Astrocyte (in vitro differentiated cells and primary cell): ENCODE results near the gene TTBK1. TPM values are rescaled to one million over a fixed set of nuclear protein-coding genes. Genes with fewer than 3 reads are reported as not detected.

Experiments used
- DNase-seq: peaks from one replicate; pipeline ENCODE4 v3.0.0-alpha.2; 2010; ENCODE audit warnings: low read depth
- FAIRE-seq: peaks from 2 replicates; lab custom pipeline; 2011; peaks lifted over from hg19 to GRCh38; lab: Jason Lieb, UNC
- H2AFZ ChIP-seq: 2 replicates; pipeline ENCODE4 v1.6.0; 2012; ENCODE audit warnings: low read depth, low read length, inconsistent platforms
- H3K27ac ChIP-seq: 2 replicates; pipeline ENCODE4 v1.5.1; 2011; ENCODE audit warnings: low read depth, low read length, inconsistent platforms
- H3K27me3 ChIP-seq: 2 replicates; pipeline ENCODE4 v1.6.0; 2011; ENCODE audit warnings: low read length, inconsistent platforms; ENCODE audit not compliant: insufficient read depth
- H3K36me3 ChIP-seq: 2 replicates; pipeline ENCODE4 v1.5.1; 2011; ENCODE audit warnings: low read length, inconsistent platforms; ENCODE audit not compliant: insufficient read depth
- H3K4me1 ChIP-seq: 2 replicates; pipeline ENCODE4 v1.5.1; 2011; ENCODE audit warnings: low read length, inconsistent platforms; ENCODE audit not compliant: insufficient read depth
- H3K4me2 ChIP-seq: 2 replicates; pipeline ENCODE4 v1.6.0; 2012; ENCODE audit warnings: low read length, inconsistent platforms
- H3K4me3 ChIP-seq: 2 replicates; pipeline ENCODE4 v1.5.1; 2011; ENCODE audit warnings: low read depth, mild to moderate bottlenecking, low read length, inconsistent platforms; ENCODE audit not compliant: insufficient read depth
- H3K79me2 ChIP-seq: 2 replicates; pipeline ENCODE4 v1.6.0; 2012; ENCODE audit warnings: mild to moderate bottlenecking, low read length, inconsistent platforms; ENCODE audit not compliant: insufficient read depth
- H3K9ac ChIP-seq: 2 replicates; pipeline ENCODE4 v1.6.0; 2012; ENCODE audit warnings: mild to moderate bottlenecking, low read length, inconsistent platforms
- H3K9me3 ChIP-seq: 2 replicates; pipeline ENCODE4 v1.5.1; 2012; ENCODE audit warnings: low read depth, mild to moderate bottlenecking, low read length, inconsistent platforms; ENCODE audit not compliant: insufficient read depth
- H4K20me1 ChIP-seq: 2 replicates; pipeline ENCODE4 v1.6.0; 2012; ENCODE audit warnings: low read length, inconsistent platforms; ENCODE audit not compliant: insufficient read depth
- H3K27ac Mint-ChIP-seq: one replicate; pipeline ENCODE4 v1.8.0; 2021; ENCODE audit warnings: mild to moderate bottlenecking, mixed read lengths; ENCODE audit not compliant: unreplicated experiment
- H3K27me3 Mint-ChIP-seq: one replicate; pipeline ENCODE4 v1.8.0; 2021; ENCODE audit warnings: low read depth, mixed read lengths; ENCODE audit not compliant: unreplicated experiment
- H3K36me3 Mint-ChIP-seq: one replicate; pipeline ENCODE4 v1.8.0; 2021; ENCODE audit warnings: low read depth, mixed read lengths; ENCODE audit not compliant: unreplicated experiment
- H3K4me1 Mint-ChIP-seq: one replicate; pipeline ENCODE4 v1.8.0; 2021; ENCODE audit warnings: low read depth, mixed read lengths; ENCODE audit not compliant: unreplicated experiment
- H3K4me3 Mint-ChIP-seq: one replicate; pipeline ENCODE4 v1.8.0; 2021; ENCODE audit warnings: mild to moderate bottlenecking, moderate library complexity, mixed read lengths; ENCODE audit not compliant: unreplicated experiment
- H3K9me3 Mint-ChIP-seq: one replicate; pipeline ENCODE4 v1.8.0; 2021; ENCODE audit warnings: mild to moderate bottlenecking, mixed read lengths; ENCODE audit not compliant: unreplicated experiment
- CTCF ChIP-seq: IDR thresholded peaks from 2 replicates; pipeline ENCODE4 v1.5.1; 2011; ENCODE audit warnings: low read depth, mild to moderate bottlenecking, inconsistent platforms, low read length, moderate library complexity; ENCODE audit not compliant: insufficient read depth
- EZH2 ChIP-seq: IDR thresholded peaks from 2 replicates; pipeline ENCODE4 v1.6.1; 2012; ENCODE audit warnings: mild to moderate bottlenecking, low read length, inconsistent platforms; ENCODE audit not compliant: insufficient read depth
- total RNA-seq: library from RNA; stranded (reverse); gene quantifications from 2 replicates; pipeline ENCODE4 v1.2.1, GENCODE V29; 2021

Gene TTBK1
- total RNA-seq, 1 donor from 2014 or later: 0.14 TPM

DNA sequence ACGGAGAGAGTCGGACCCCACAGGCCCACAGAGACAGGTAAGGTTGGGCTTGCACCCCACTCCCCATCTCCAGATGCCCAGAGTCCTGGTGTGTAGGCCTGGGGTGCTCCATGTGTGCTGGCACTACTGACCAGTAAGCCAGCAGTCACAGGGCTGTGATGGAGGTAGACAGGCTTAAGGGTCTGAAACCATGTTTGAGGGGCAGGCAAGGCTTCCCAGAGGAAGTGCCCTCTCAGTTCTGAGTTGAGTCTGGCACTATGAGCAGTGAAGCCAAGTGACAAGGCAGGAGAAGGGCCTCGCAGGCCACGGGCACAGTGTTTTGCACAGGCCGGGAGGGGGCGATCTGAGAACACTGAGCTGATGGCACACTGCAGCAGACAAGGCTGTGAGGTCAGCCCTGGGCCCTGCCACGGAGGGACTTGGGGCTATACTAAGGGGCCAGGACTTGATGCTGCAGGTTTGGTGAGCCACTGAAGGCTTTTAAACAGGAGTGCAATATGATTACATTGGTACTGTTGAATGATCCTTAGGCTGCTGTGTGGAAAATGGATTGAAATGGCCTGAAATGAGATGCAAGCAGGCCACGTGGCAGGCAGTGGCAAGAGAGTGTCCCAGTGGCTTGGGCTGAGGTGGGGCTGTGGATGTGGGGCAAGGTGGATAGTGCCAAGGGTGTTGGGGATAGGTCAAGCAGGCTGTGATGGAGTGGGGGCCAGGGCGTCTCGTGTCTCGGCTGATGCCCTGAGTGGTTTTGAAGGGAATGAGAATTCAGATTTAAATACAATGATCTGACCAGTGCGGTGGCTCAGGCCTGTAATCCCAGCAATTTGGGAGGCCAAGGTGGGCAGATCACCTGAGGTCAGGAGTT, 20.3 kb downstream of the TTBK1 start:
- Mint-ChIP-seq H3K27ac (no peak overlapping the region), H3K36me3 (no peaks in the 10 kb centered on the region), H3K27me3 (peaks cover 45% of the 10 kb centered on the region), H3K4me1 (peaks cover 5% of the 10 kb centered on the region), H3K4me3 (no peak overlapping the region), H3K9me3 (peaks cover 1% of the 10 kb centered on the region)
- H3K9me3 ChIP-seq: no peaks in the 10 kb centered on the region
- H3K4me3 ChIP-seq: no peak overlapping the region
- no peak overlapping the region for H3K4me2 ChIP-seq
- DNase-seq (peak; percentile 33), FAIRE-seq (no peak)
- H3K36me3 ChIP-seq: no peaks in the 10 kb centered on the region
- no peak overlapping the region for H3K27ac ChIP-seq
- H3K79me2 ChIP-seq: no peaks in the 10 kb centered on the region
- no peak overlapping the region for H3K9ac ChIP-seq
- peaks cover 12% of the 10 kb centered on the region for H3K27me3 ChIP-seq
- H3K4me1 ChIP-seq: no peaks in the 10 kb centered on the region
- TF ChIP-seq EZH2: no peak
- TF ChIP-seq CTCF: peak; percentile 63
- H4K20me1 ChIP-seq: no peaks in the 10 kb centered on the region
- no peak overlapping the region for H2AFZ ChIP-seq

DNA sequence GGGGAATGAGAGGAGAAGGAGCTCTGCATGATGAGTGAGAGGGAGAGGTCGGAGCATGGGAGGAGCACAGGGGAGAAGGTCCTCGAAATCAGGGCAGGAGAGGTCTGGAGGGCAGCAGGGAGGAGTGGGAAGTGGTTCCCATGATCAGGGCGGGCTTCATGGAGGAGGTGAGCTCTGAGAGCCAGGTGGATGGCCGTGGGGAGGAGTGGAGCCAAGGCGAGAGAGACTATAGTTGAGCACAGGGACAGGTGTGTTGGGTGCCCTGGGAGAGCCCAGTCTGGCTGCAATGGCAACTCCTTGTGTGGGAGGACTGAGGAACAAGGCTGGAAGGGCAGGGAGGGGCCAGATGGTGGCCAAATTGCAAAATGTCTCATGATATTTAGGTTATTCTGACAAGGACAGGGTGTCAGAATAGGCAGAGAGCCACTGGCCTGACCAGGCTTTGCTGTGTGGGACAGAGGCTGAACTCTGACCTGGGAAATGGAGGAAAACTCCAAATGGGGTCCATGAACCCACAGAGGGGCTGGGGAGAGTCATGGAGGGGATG, 21.4 kb downstream of the TTBK1 start:
- Histone ChIP-seq H3K9ac (no peak overlapping the region), H4K20me1 (no peaks in the 10 kb centered on the region), H3K4me2 (no peak overlapping the region), H3K27ac (no peak overlapping the region), H3K4me1 (no peaks in the 10 kb centered on the region), H3K4me3 (no peak overlapping the region), H3K9me3 (no peaks in the 10 kb centered on the region), H3K79me2 (no peaks in the 10 kb centered on the region), H3K36me3 (no peaks in the 10 kb centered on the region), H3K27me3 (peaks cover 12% of the 10 kb centered on the region), H2AFZ (no peak overlapping the region)
- peaks cover 8% of the 10 kb centered on the region for H3K4me1 Mint-ChIP-seq
- H3K36me3 Mint-ChIP-seq: no peaks in the 10 kb centered on the region
- H3K27ac Mint-ChIP-seq: no peak overlapping the region
- no peak for DNase-seq
- no peak for TF ChIP-seq CTCF
- TF ChIP-seq EZH2: no peak
- no peak overlapping the region for H3K4me3 Mint-ChIP-seq
- H3K9me3 Mint-ChIP-seq: peaks cover 1% of the 10 kb centered on the region
- no peak for FAIRE-seq
- peaks cover 50% of the 10 kb centered on the region for H3K27me3 Mint-ChIP-seq

DNA sequence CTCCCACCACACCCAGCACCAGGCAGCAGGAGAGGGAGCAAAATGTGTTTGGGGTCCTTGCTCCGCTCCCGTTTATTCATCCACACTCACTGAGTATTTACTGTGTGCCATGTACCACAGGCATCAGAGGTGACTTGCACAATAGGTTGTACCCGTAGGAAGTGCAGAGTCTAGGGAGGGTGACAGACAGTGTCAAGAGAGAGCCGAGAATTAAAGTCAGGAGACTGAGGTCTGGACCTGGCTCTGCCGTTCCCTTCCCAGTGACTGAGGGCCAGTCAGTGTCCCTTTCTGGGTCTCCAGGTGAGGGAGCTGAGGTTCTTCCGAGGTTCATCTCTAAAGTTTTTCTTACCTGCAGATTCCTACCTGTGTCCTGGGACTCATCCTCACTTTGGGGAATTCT, 22.3 kb downstream of the TTBK1 start:
- DNase-seq (no peak), FAIRE-seq (no peak)
- H3K4me3 Mint-ChIP-seq: no peak overlapping the region
- no peaks in the 10 kb centered on the region for H3K36me3 Mint-ChIP-seq
- H2AFZ ChIP-seq: no peak overlapping the region
- no peaks in the 10 kb centered on the region for H3K9me3 ChIP-seq
- H3K4me2 ChIP-seq: no peak overlapping the region
- H3K27me3 ChIP-seq: peaks cover 12% of the 10 kb centered on the region
- peaks cover 1% of the 10 kb centered on the region for H3K9me3 Mint-ChIP-seq
- no peak for TF ChIP-seq EZH2
- no peak for TF ChIP-seq CTCF
- no peaks in the 10 kb centered on the region for H3K4me1 ChIP-seq
- H4K20me1 ChIP-seq: no peaks in the 10 kb centered on the region
- no peaks in the 10 kb centered on the region for H3K79me2 ChIP-seq
- peaks cover 11% of the 10 kb centered on the region for H3K4me1 Mint-ChIP-seq
- H3K4me3 ChIP-seq: no peak overlapping the region
- H3K27me3 Mint-ChIP-seq: peaks cover 48% of the 10 kb centered on the region
- H3K27ac Mint-ChIP-seq: no peak overlapping the region
- H3K36me3 ChIP-seq: no peaks in the 10 kb centered on the region
- H3K27ac ChIP-seq: no peak overlapping the region
- no peak overlapping the region for H3K9ac ChIP-seq
